ENCODE data around the gene MLLT3. TPM values are rescaled to one million over a fixed set of nuclear protein-coding genes. Genes with fewer than 3 reads are reported as not detected.

MLLT3 gene
- total RNA-seq, 1 donor from 2014 or later: 65.8 TPM

DNA sequence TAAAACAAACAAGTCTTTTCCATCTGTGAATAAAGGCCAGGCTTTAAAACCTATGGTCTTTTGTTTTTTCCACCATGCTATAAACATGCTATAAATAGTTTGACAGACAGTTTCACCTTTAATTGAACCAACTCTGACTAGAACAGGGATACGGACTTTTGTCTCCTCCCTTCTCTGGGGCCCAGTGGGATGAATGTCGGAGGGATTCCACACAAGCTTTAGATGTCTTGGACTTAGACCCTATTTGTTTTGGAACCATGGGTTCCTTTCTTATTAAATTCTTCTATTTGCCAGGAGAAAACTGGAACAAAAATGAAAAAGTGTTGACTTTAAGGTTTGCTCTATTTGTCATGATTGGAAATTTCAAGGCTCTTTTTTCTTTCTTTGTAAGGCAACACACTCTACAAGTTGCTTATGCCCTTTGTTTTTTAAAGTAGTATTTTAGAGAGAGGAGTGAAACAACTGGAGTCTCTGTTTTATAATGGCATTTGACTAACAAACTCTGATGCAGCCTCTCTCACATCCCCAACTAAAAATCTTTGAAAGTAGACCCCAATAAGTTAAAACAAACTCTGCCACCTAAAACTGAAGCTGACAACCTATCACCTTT, 145.3 kb downstream of the MLLT3 start:
- Histone ChIP-seq H3K27me3 (ENCODE audit: control insufficient read depth in 3 of 3, insufficient read depth in 3 of 3, low read length in 3 of 3) (no peaks in the 10 kb centered on the region), H3K9ac (ENCODE audit: low read depth in 1 of 3, low read length in 3 of 3) (no peak overlapping the region), H3K4me3 (ENCODE audit: low read length in 3 of 3) (no peak overlapping the region), H3K36me3 (ENCODE audit: control insufficient read depth in 3 of 3, insufficient read depth in 3 of 3, low read length in 3 of 3) (no peaks in the 10 kb centered on the region), H3K27ac (ENCODE audit: low read depth, low read length) (no peak overlapping the region), H3K9me3 (ENCODE audit: control insufficient read depth in 3 of 3, low read length in 3 of 3) (no peaks in the 10 kb centered on the region), H3K4me1 (ENCODE audit: control insufficient read depth in 3 of 3, insufficient read depth in 3 of 3, low read length in 3 of 3) (peaks cover 6 to 7% (median 7%) of the 10 kb centered on the region in 3 donors)

DNA sequence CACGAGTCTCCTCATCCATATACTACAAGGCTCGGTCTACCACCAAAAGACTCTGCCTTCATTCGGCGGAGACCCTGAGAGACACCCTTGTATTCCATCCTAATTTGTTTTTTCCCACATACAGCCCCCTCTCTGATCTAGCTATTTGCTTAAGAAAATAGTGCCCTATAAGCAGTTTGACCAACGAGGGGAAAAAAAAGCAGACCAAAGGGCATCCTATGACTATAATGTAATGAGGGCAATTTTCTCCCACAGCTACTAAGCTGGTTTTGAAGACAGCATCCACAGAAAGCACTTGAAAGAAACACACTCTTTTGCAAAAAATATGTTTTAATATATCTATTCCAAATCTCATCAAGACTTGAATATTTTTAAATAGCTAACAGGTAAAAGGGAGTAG, 147.8 kb downstream of the MLLT3 start:
- H3K27me3 ChIP-seq (ENCODE audit: control insufficient read depth in 3 of 3, insufficient read depth in 3 of 3, low read length in 3 of 3): no peaks in the 10 kb centered on the region
- H3K4me1 ChIP-seq (ENCODE audit: control insufficient read depth in 3 of 3, insufficient read depth in 3 of 3, low read length in 3 of 3): peaks cover 6 to 7% (median 7%) of the 10 kb centered on the region in 3 donors
- no peak overlapping the region for H3K27ac ChIP-seq (ENCODE audit: low read depth, low read length)
- H3K36me3 ChIP-seq (ENCODE audit: control insufficient read depth in 3 of 3, insufficient read depth in 3 of 3, low read length in 3 of 3): no peaks in the 10 kb centered on the region
- no peak overlapping the region for H3K4me3 ChIP-seq (ENCODE audit: low read length in 3 of 3)
- no peak overlapping the region for H3K9ac ChIP-seq (ENCODE audit: low read depth in 1 of 3, low read length in 3 of 3)
- no peaks in the 10 kb centered on the region for H3K9me3 ChIP-seq (ENCODE audit: control insufficient read depth in 3 of 3, low read length in 3 of 3)

DNA sequence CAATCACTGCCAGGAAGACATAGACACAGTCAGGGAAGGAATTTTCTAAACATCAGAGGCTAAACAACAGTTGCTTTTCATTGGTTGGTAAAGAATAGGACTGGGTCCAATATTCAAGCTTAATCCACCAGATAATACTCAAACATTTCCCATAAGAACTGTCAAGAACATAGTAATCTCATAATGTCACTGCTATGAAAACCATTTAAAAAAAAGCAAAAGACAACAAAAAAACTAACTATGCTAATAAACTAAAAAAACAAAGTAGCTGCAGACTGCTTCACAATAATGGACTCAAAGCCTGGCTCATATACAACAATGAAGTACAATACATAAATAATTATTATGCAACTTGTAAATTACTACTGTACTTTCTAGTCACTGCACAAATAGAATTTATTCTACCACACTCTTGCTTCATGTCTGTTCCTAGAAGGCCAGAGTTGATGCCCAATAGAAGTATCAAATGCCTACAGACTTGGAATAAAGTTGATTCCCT, 148.7 kb downstream of the MLLT3 start:
- Histone ChIP-seq H3K9ac (ENCODE audit: low read depth in 1 of 3, low read length in 3 of 3) (no peak overlapping the region), H3K4me1 (ENCODE audit: control insufficient read depth in 3 of 3, insufficient read depth in 3 of 3, low read length in 3 of 3) (peaks cover 6 to 7% (median 7%) of the 10 kb centered on the region in 3 donors), H3K4me3 (ENCODE audit: low read length in 3 of 3) (no peak overlapping the region), H3K36me3 (ENCODE audit: control insufficient read depth in 3 of 3, insufficient read depth in 3 of 3, low read length in 3 of 3) (no peaks in the 10 kb centered on the region), H3K27ac (ENCODE audit: low read depth, low read length) (no peak overlapping the region), H3K9me3 (ENCODE audit: control insufficient read depth in 3 of 3, low read length in 3 of 3) (no peaks in the 10 kb centered on the region), H3K27me3 (ENCODE audit: control insufficient read depth in 3 of 3, insufficient read depth in 3 of 3, low read length in 3 of 3) (no peaks in the 10 kb centered on the region)

DNA sequence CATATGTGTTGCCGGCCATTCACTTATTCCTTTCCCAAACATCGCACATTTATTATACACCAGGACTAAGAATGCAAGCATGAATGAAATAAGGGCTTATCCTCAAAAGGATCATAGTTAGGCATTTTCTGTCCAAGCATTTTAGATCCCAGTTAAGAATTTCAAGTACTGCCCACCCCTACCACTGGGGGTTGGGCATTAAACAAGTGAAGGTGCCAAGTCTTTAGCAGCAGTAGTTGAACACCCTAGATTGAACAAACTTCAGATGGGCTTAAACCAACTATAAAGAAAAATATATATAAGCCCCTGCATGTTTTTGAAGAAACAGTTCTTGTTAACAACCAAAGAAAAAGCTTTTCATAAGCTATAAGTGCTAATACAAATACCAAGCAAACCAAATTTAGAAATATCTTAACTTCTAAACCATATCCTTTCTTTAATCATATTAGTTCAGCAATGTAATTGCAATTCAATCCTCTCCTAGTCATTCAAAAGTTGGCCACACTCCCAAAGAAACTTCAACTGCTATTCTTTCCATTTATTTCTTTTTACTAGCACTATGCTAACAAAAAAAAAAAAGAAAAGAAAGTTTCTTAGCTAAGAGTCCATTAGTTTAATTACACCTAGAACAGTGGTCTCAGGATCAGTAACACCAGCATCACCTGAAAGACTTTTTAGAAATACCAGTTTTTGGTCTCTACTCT, 149.8 kb downstream of the MLLT3 start:
- no peak overlapping the region for H3K9ac ChIP-seq (ENCODE audit: low read depth in 1 of 3, low read length in 3 of 3)
- no peaks in the 10 kb centered on the region for H3K27me3 ChIP-seq (ENCODE audit: control insufficient read depth in 3 of 3, insufficient read depth in 3 of 3, low read length in 3 of 3)
- H3K4me3 ChIP-seq (ENCODE audit: low read length in 3 of 3): no peak overlapping the region
- no peaks in the 10 kb centered on the region for H3K36me3 ChIP-seq (ENCODE audit: control insufficient read depth in 3 of 3, insufficient read depth in 3 of 3, low read length in 3 of 3)
- no peak overlapping the region for H3K27ac ChIP-seq (ENCODE audit: low read depth, low read length)
- H3K9me3 ChIP-seq (ENCODE audit: control insufficient read depth in 3 of 3, low read length in 3 of 3): no peaks in the 10 kb centered on the region
- peaks cover 2 to 7% (median 6%) of the 10 kb centered on the region in 3 donors for H3K4me1 ChIP-seq (ENCODE audit: control insufficient read depth in 3 of 3, insufficient read depth in 3 of 3, low read length in 3 of 3)

DNA sequence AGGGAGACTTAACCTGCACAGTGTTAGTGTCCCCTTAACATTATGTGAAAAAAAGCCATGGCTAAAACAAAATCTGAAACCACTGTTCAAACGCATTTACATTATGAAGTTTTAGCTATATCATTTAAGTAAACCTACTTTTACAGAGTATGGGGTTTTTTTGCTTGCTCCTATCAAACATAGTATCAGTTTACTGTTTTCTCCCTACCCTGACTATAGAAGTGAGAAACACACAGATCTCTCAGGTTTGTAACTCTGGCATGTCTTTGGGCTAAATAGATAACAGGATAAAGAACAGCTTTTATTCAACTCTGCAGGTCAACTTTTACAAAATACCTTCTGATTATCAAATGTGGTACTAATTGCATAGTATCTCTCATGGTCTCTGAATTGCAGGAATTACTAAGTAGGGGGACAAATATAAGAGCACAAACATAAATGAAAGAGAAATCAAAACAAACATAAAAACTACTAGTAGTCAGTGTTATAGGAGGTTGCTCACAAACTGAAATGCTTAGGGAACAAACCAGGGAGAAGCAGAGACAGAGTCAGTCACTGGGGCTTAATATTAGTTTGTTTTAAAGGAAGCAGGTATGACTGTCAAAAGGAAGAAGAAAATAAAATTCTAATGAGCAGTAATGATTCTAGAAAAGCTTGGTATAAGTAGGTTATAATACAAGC, 155.8 kb downstream of the MLLT3 start:
- H3K4me3 ChIP-seq (ENCODE audit: low read length in 3 of 3): no peak overlapping the region
- H3K4me1 ChIP-seq (ENCODE audit: control insufficient read depth in 3 of 3, insufficient read depth in 3 of 3, low read length in 3 of 3): no peaks in the 10 kb centered on the region
- no peak overlapping the region for H3K9ac ChIP-seq (ENCODE audit: low read depth in 1 of 3, low read length in 3 of 3)
- H3K27me3 ChIP-seq (ENCODE audit: control insufficient read depth in 3 of 3, insufficient read depth in 3 of 3, low read length in 3 of 3): no peaks in the 10 kb centered on the region
- H3K27ac ChIP-seq (ENCODE audit: low read depth, low read length): no peak overlapping the region
- H3K36me3 ChIP-seq (ENCODE audit: control insufficient read depth in 3 of 3, insufficient read depth in 3 of 3, low read length in 3 of 3): no peaks in the 10 kb centered on the region
- H3K9me3 ChIP-seq (ENCODE audit: control insufficient read depth in 3 of 3, low read length in 3 of 3): no peaks in the 10 kb centered on the region

DNA sequence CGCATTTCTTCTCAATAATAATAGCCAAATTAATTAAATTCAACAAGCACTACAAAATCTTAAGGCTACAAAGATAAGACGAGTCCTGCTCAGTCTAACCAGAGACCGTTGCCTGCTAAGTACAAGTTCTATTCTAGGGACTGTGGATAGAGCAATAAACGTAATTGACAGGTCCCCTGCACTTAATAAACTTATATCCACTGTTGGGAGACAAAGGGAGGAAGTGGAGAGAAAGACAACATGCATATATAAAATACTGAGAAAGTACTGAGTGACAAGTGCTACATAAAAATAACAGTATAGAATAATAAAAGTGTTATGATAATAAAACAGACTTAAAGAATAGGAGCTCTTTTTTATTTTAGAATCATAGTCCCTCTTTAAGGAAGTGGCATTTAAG, 158.1 kb downstream of the MLLT3 start:
- H3K9me3 ChIP-seq (ENCODE audit: control insufficient read depth in 3 of 3, low read length in 3 of 3): no peaks in the 10 kb centered on the region
- no peak overlapping the region for H3K27ac ChIP-seq (ENCODE audit: low read depth, low read length)
- no peaks in the 10 kb centered on the region for H3K4me1 ChIP-seq (ENCODE audit: control insufficient read depth in 3 of 3, insufficient read depth in 3 of 3, low read length in 3 of 3)
- H3K9ac ChIP-seq (ENCODE audit: low read depth in 1 of 3, low read length in 3 of 3): no peak overlapping the region
- H3K27me3 ChIP-seq (ENCODE audit: control insufficient read depth in 3 of 3, insufficient read depth in 3 of 3, low read length in 3 of 3): no peaks in the 10 kb centered on the region
- no peaks in the 10 kb centered on the region for H3K36me3 ChIP-seq (ENCODE audit: control insufficient read depth in 3 of 3, insufficient read depth in 3 of 3, low read length in 3 of 3)
- no peak overlapping the region for H3K4me3 ChIP-seq (ENCODE audit: low read length in 3 of 3)

DNA sequence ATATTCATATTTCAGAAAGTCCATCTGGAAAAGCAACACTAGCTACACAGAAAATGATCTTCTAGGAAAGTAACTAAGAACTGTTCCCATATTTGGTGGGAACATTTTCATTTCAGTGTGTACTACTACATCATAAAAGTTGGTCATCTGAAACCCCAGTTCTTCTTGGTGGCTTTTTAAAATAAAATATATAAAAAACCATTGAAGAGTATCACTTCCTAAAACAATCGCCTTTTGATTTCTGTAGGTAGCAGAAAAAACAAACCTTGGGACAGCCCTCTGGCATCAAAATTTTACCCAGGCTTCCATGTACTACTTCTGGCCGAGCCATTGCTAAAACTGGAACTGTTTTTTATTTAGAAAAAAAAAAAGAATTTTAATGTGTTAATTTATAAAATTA, 158.5 kb downstream of the MLLT3 start:
- no peaks in the 10 kb centered on the region for H3K36me3 ChIP-seq (ENCODE audit: control insufficient read depth in 3 of 3, insufficient read depth in 3 of 3, low read length in 3 of 3)
- no peaks in the 10 kb centered on the region for H3K4me1 ChIP-seq (ENCODE audit: control insufficient read depth in 3 of 3, insufficient read depth in 3 of 3, low read length in 3 of 3)
- no peak overlapping the region for H3K9ac ChIP-seq (ENCODE audit: low read depth in 1 of 3, low read length in 3 of 3)
- no peaks in the 10 kb centered on the region for H3K9me3 ChIP-seq (ENCODE audit: control insufficient read depth in 3 of 3, low read length in 3 of 3)
- no peak overlapping the region for H3K27ac ChIP-seq (ENCODE audit: low read depth, low read length)
- no peaks in the 10 kb centered on the region for H3K27me3 ChIP-seq (ENCODE audit: control insufficient read depth in 3 of 3, insufficient read depth in 3 of 3, low read length in 3 of 3)
- H3K4me3 ChIP-seq (ENCODE audit: low read length in 3 of 3): no peak overlapping the region

DNA sequence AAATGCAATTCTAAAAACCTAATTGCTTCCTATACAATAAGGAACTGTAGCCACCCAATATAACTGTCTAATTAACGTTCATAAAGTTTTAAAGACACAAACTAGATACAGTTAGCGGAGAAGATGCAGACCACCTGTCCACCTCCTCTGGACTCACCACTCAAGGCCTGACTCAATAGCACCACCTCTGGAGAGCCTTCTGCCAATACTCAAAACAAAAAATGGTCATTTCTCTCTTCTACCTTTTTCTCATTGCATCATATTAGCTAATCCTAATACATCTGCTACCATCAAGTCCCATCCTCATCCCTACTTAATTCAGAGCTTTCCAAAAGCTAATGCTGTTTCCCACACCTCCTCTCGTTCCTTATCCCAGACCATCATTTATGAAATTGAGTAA, 159.9 kb downstream of the MLLT3 start:
- H3K27me3 ChIP-seq (ENCODE audit: control insufficient read depth in 3 of 3, insufficient read depth in 3 of 3, low read length in 3 of 3): no peaks in the 10 kb centered on the region
- H3K4me3 ChIP-seq (ENCODE audit: low read length in 3 of 3): no peak overlapping the region
- no peak overlapping the region for H3K27ac ChIP-seq (ENCODE audit: low read depth, low read length)
- no peaks in the 10 kb centered on the region for H3K36me3 ChIP-seq (ENCODE audit: control insufficient read depth in 3 of 3, insufficient read depth in 3 of 3, low read length in 3 of 3)
- H3K9me3 ChIP-seq (ENCODE audit: control insufficient read depth in 3 of 3, low read length in 3 of 3): no peaks in the 10 kb centered on the region
- no peak overlapping the region for H3K9ac ChIP-seq (ENCODE audit: low read depth in 1 of 3, low read length in 3 of 3)
- H3K4me1 ChIP-seq (ENCODE audit: control insufficient read depth in 3 of 3, insufficient read depth in 3 of 3, low read length in 3 of 3): no peaks in the 10 kb centered on the region

DNA sequence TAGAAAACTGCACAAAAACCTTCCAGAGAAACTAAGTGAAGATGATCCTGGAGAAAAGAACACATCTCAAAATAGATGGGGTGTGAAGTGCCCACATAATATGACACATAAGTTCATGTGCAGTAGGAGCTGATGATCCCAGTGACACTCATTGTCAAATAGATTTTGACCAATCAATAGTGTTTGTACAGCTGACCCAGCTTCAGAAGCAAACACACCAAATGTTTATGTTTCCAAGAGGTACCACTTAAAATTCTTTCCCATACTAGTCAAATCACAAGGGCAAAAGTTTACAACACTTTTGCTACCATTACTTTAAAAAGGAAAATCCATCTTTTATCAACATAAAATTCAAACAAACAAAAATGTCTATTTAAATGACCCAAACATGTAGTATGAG, 175.0 kb downstream of the MLLT3 start:
- no peak overlapping the region for H3K9ac ChIP-seq (ENCODE audit: low read depth in 1 of 3, low read length in 3 of 3)
- H3K4me3 ChIP-seq (ENCODE audit: low read length in 3 of 3): no peak overlapping the region
- no peaks in the 10 kb centered on the region for H3K9me3 ChIP-seq (ENCODE audit: control insufficient read depth in 3 of 3, low read length in 3 of 3)
- H3K4me1 ChIP-seq (ENCODE audit: control insufficient read depth in 3 of 3, insufficient read depth in 3 of 3, low read length in 3 of 3): peaks cover 6 to 13% (median 9%) of the 10 kb centered on the region in 3 donors
- no peak overlapping the region for H3K27ac ChIP-seq (ENCODE audit: low read depth, low read length)
- H3K36me3 ChIP-seq (ENCODE audit: control insufficient read depth in 3 of 3, insufficient read depth in 3 of 3, low read length in 3 of 3): no peaks in the 10 kb centered on the region
- no peaks in the 10 kb centered on the region for H3K27me3 ChIP-seq (ENCODE audit: control insufficient read depth in 3 of 3, insufficient read depth in 3 of 3, low read length in 3 of 3)

DNA sequence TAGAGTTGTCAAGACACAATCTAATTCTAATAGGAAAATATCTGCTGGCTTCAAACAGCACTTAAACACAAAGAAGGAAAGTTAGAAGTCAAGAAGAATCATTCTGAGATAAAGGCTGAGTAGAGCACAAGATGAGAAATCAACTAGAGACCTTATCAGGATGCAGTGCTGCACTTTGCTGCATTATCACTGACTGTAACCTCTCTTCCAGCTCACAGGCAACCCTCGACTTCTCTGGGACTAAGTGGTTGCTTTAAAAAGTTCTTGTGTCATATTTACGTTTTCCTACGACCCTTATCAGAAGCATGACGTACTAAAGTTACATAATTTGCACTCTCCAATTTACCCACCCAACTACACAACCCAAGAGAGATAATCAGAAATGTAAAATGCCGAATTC, 176.1 kb downstream of the MLLT3 start:
- Histone ChIP-seq H3K27me3 (ENCODE audit: control insufficient read depth in 3 of 3, insufficient read depth in 3 of 3, low read length in 3 of 3) (no peaks in the 10 kb centered on the region), H3K9ac (ENCODE audit: low read depth in 1 of 3, low read length in 3 of 3) (no peak overlapping the region), H3K4me1 (ENCODE audit: control insufficient read depth in 3 of 3, insufficient read depth in 3 of 3, low read length in 3 of 3) (peaks cover 6 to 13% (median 8%) of the 10 kb centered on the region in 3 donors), H3K36me3 (ENCODE audit: control insufficient read depth in 3 of 3, insufficient read depth in 3 of 3, low read length in 3 of 3) (no peaks in the 10 kb centered on the region), H3K9me3 (ENCODE audit: control insufficient read depth in 3 of 3, low read length in 3 of 3) (no peaks in the 10 kb centered on the region), H3K4me3 (ENCODE audit: low read length in 3 of 3) (no peak overlapping the region), H3K27ac (ENCODE audit: low read depth, low read length) (no peak overlapping the region)

Measured in skeletal muscle tissue (tissue), 4 donors.